Peyer's patch (tissue), 4 donors: ENCODE results near the gene RMC1.
"Not testable (repeated sequence)": the region's sequence is repeated elsewhere in the genome, so short reads cannot be mapped to it uniquely, and the experiment has no call there.

Source experiments
- CTCF ChIP-seq, 6 experiments: fragments of 450-650 bp in 4 of 6; fragments of 200-600 bp in 2 of 6; sonication (generic) in 1 of 6; IDR thresholded peaks; one replicate each; pipeline ENCODE4 v1.5.1; 2017 to 2019; ENCODE audit warnings: antibody characterized with exemption in 6 of 6, mild to moderate bottlenecking in 3 of 6, moderate library complexity in 1 of 6
- POLR2A ChIP-seq, 2 donors: fragments of 450-650 bp; IDR thresholded peaks; one replicate each; pipeline ENCODE4 v1.5.1; 2017; ENCODE audit warnings: antibody characterized with exemption in 2 of 2, mild to moderate bottlenecking in 2 of 2, moderate library complexity in 2 of 2

DNA sequence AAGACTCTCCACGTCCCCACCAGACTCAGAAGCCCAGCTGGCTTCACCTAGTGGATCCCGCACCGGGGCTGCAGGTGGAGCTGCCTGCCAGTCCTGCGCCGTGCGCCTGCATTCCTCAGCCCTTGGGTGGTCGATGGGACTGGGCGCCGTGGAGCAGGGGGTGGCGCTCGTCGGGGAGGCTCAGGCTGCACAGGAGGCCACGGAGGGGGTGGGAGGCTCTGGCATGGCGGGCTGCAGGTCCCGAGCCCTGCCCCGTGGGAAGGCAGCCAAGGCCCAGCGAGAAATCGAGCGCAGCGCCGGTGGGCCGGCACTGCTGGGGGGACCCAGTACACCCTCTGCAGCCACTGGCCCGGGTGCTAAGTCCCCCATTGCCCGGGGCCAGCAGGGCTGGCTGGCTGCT is 74.2 kb downstream of the RMC1 start:
- TF ChIP-seq CTCF, POLR2A (IDR thresholded peaks at IDR 0.05): not testable (repeated sequence)
